ENCODE results near the gene MRPL14. TPM values are rescaled to one million over a fixed set of nuclear protein-coding genes. Genes with fewer than 3 reads are reported as not detected.

Gene MRPL14
- total and polyA plus RNA-seq, 2 experiments from 2014 or later = 62.6 to 191 TPM

- Mint-ChIP-seq H3K9me3 (no peaks in the 10 kb centered on the region), H3K27ac (no peak within 1 kb of the TSS), H3K36me3 (ENCODE audit: low read depth) (no peaks in the 10 kb centered on the region; the same call in 2 of the 3 replicates), H3K27me3 (ENCODE audit: insufficient read depth, low read depth, poor library complexity) (peaks cover 18% of the 10 kb centered on the region), H3K4me1 (peaks cover 41% of the 10 kb centered on the region), H3K4me3 (no peak within 1 kb of the TSS)
- Histone ChIP-seq H3K36me3 (ENCODE audit: insufficient read depth) (no peaks in the 10 kb centered on the region), H3F3A (replicated peaks; ENCODE audit: low read depth) (no peaks in the 10 kb centered on the region), H3K4me3 (no peak within 1 kb of the TSS), H4K20me1 (replicated peaks; ENCODE audit: insufficient read depth) (no peaks in the 10 kb centered on the region), H3K9me2 (ENCODE audit: insufficient read depth) (no peaks in the 10 kb centered on the region), H3K4me1 (ENCODE audit: insufficient read depth) (peaks cover 4% of the 10 kb centered on the region), H3K4me2 (no peak within 1 kb of the TSS), H3K27ac (ENCODE audit: low read depth) (no peak within 1 kb of the TSS), H3K27me3 (ENCODE audit: insufficient read depth) (no peaks in the 10 kb centered on the region), H3K79me2 (replicated peaks; ENCODE audit: insufficient read depth) (no peaks in the 10 kb centered on the region), H2AFZ (no peak within 1 kb of the TSS)
- TF ChIP-seq STAT1 (IDR thresholded peaks at IDR 0.05; ENCODE audit: unreplicated experiment) (no peak), NANOG (IDR thresholded peaks at IDR 0.05; ENCODE audit: borderline replicate concordance) (no peak), POLR2AphosphoS5 (IDR thresholded peaks at IDR 0.05; ENCODE audit: low read depth) (no peak)
- ATAC-seq (no peak), DNase-seq (ENCODE audit: low spot score) (no peak)
Observed at GRCh38 chr6:44158770-44159228, 31.5 kb upstream of the MRPL14 start, which contains the start of gene CAPN11. Gene CAPN11, plus strand, starts transcription at chr6:44158820. Its CDS starts 29 bp downstream, at chr6:44158849.

GRCh38 chr6:44157152-44157521 is 29.9 kb upstream of the MRPL14 start:
- Mint-ChIP-seq H3K4me3 (no peak overlapping the region), H3K9me3 (no peaks in the 10 kb centered on the region), H3K36me3 (ENCODE audit: low read depth) (peaks cover 5% of the 10 kb centered on the region; the same call in 2 of the 3 replicates), H3K27ac (peak overlapping the region; percentile 24; the same call in 1 of the 2 replicates), H3K27me3 (ENCODE audit: insufficient read depth, low read depth, poor library complexity) (peaks cover 22% of the 10 kb centered on the region), H3K4me1 (peaks cover 28% of the 10 kb centered on the region)
- H3K36me3 ChIP-seq (ENCODE audit: insufficient read depth) = no peaks in the 10 kb centered on the region
- no peak overlapping the region for H3K27ac ChIP-seq (ENCODE audit: low read depth)
- no peaks in the 10 kb centered on the region for H3K27me3 ChIP-seq (ENCODE audit: insufficient read depth)
- H3F3A ChIP-seq (replicated peaks; ENCODE audit: low read depth) = 0 out of 2 replicates have a peak, but pooled peaks cover 3% of the 10 kb centered on the region
- H3K9me2 ChIP-seq (ENCODE audit: insufficient read depth) = no peaks in the 10 kb centered on the region
- TF ChIP-seq CTCF (conservative IDR thresholded peaks at IDR 0.05; ENCODE audit: low read depth in 2 of 2) = peak; percentile 10 to 27; a peak in 1 of 4 replicates
- no peak for TF ChIP-seq STAT1 (IDR thresholded peaks at IDR 0.05; ENCODE audit: unreplicated experiment)
- no peak for TF ChIP-seq POLR2AphosphoS5 (IDR thresholded peaks at IDR 0.05; ENCODE audit: low read depth)
- no peaks in the 10 kb centered on the region for H4K20me1 ChIP-seq (replicated peaks; ENCODE audit: insufficient read depth)
- ATAC-seq (no peak), DNase-seq (ENCODE audit: low spot score) (no peak)
- no peak overlapping the region for H3K4me3 ChIP-seq
- peaks cover 4% of the 10 kb centered on the region for H3K4me1 ChIP-seq (ENCODE audit: insufficient read depth)
- no peak overlapping the region for H2AFZ ChIP-seq
- no peak overlapping the region for H3K4me2 ChIP-seq
- H3K79me2 ChIP-seq (replicated peaks; ENCODE audit: insufficient read depth) = no peaks in the 10 kb centered on the region

- H3K9me3 Mint-ChIP-seq = no peaks in the 10 kb centered on the region
- Histone ChIP-seq H3K4me1 (ENCODE audit: insufficient read depth) (peaks cover 4% of the 10 kb centered on the region), H3K4me3 (no peak overlapping the region), H4K20me1 (replicated peaks; ENCODE audit: insufficient read depth) (no peaks in the 10 kb centered on the region), H3K4me2 (peak overlapping the region; percentile 55; the same call in 1 of the 2 replicates), H3F3A (replicated peaks; ENCODE audit: low read depth) (0 out of 2 replicates have a peak, but pooled peaks cover 3% of the 10 kb centered on the region), H3K9me2 (ENCODE audit: insufficient read depth) (no peaks in the 10 kb centered on the region), H3K27me3 (ENCODE audit: insufficient read depth) (no peaks in the 10 kb centered on the region), H2AFZ (no peak overlapping the region), H3K36me3 (ENCODE audit: insufficient read depth) (no peaks in the 10 kb centered on the region), H3K27ac (ENCODE audit: low read depth) (peak overlapping the region; percentile 79), H3K79me2 (replicated peaks; ENCODE audit: insufficient read depth) (no peaks in the 10 kb centered on the region)
- H3K27me3 Mint-ChIP-seq (ENCODE audit: insufficient read depth, low read depth, poor library complexity) = peaks cover 23% of the 10 kb centered on the region
- peaks cover 26% of the 10 kb centered on the region for H3K4me1 Mint-ChIP-seq
- H3K4me3 Mint-ChIP-seq = no peak overlapping the region
- peak overlapping the region; percentile 24; the same call in 1 of the 2 replicates for H3K27ac Mint-ChIP-seq
- peaks cover 5% of the 10 kb centered on the region; the same call in 2 of the 3 replicates for H3K36me3 Mint-ChIP-seq (ENCODE audit: low read depth)
- ATAC-seq (peak; percentile 46), DNase-seq (ENCODE audit: low spot score) (peak; percentile 41)
- TF ChIP-seq CTCF (conservative IDR thresholded peaks at IDR 0.05; ENCODE audit: low read depth in 2 of 2) = no peak
Observed at GRCh38 chr6:44156494-44157151, 29.4 kb upstream of the MRPL14 start.

Data from GM23338 (cell line).